Activated CD8-positive, alpha-beta memory T cell treated with anti-CD3 and anti-CD28 coated beads, Interleukin-2, amount 50 U/mL, for 4 hours (primary cell): ENCODE data around the gene GAPT.
A peak's percentile ranks its signal among the peaks of the same experiment; 100 is the strongest.

Experiments used
- DNase-seq: peaks from one replicate; pipeline ENCODE4 v3.0.0-alpha.2; 2020

Gene GAPT

GRCh38 chr5:58462154-58462553, 29.1 kb upstream of the GAPT start:
- no peak for DNase-seq

DNA sequence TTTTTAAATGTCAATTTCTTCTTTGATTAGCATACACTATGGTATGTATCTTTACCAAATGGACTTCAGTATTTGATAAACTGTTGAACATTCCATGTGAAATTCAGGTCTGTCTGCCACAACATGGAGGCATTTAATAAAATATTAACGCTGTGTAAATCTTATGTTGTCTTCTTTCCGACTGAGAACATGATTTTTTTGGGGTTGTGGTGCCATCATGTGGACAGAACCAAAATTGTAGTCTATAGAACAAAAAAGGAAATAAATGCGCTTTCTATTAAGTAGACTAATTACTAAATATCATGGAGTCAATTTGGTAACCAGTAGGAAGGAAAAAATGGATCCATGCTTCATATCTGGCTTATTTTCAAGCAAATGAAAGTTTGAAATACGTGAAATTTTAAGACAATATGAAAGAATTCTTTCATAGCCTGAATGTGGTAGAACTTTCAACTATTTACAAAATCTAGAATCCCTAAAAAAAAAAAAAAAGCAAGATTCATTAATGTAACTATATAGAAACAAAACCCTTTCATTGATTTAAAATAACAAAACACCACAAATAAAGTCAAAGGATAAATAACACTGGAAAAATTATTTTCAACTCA, 28.5 kb upstream of the GAPT start:
- DNase-seq = peak; percentile 37

GRCh38 chr5:58466939-58467338, 24.3 kb upstream of the GAPT start:
- DNase-seq = no peak

DNA sequence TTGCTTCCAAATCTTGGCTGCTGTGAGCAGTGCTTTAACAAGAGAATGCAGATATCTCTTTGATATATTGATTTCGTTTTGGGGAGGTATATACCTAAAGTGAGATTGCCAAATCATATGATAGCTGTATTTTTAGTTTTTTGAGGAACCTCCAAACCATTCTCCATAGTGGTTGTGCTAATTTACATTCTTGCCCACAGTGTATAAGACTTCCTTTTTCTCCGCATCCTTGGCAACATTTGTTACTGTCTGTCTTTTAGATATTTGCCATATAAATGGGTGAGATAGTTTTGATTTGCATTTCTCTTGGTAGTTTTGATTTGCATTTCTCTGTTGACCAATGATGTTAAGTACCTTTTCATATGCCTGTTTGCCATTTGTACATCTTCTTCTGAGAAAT, 21.3 kb upstream of the GAPT start:
- DNase-seq = no peak

- DNase-seq = no peak
These were observed 15.8 kb upstream of the GAPT start for GRCh38 chr5:58475404-58475803.

- DNase-seq = no peak
These were observed 13.4 kb upstream of the GAPT start for GRCh38 chr5:58477760-58478376.

DNA sequence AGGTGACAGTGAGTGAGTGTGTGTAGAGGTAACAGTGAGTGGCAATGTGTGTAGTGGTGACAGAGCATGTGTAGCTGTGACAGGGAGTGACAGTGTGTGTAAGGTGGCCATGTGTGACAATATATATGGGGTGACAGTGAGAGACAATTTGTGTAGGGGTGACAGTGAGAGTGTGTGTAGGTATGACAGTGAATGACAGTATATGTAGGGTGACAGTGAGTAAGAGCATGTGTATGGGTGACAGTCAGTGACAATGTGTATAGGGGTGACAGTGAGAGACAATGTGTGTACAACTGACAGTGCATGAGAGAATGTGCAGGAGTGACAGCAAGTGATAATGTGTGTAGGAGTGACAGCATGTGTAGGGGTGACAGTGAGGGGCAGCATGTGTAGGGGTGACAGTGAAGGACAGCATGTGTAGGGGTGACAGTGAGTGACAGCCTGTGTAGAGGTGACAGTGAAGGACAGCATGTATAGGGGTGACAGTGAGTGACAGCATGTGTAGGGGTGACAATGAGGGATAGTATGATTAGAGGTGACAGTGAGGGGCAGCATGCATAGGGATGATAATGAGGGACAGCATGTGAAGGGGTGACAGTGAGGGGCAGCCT, 10.1 kb upstream of the GAPT start:
- no peak for DNase-seq

DNA sequence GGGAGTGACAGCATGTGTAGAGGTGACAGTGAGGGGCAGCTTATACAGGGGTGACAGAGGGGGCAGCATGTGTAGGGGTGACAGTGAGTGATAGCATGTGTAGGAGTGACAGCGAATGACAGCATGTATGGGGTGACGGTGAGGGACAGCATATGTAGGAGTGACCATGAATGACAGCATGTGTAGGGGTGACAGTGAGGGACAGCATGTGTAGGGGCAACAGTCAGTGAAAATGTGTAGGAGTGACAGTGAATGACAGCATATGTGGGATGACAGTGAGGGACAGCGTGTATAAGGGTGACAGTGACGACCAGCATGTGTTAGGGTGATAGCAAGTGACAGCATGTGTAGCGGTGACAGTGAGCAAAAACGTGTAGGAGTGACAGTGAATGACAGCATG, 9.4 kb upstream of the GAPT start:
- no peak for DNase-seq

GRCh38 chr5:58482536-58482935, 8.7 kb upstream of the GAPT start:
- no peak for DNase-seq

DNA sequence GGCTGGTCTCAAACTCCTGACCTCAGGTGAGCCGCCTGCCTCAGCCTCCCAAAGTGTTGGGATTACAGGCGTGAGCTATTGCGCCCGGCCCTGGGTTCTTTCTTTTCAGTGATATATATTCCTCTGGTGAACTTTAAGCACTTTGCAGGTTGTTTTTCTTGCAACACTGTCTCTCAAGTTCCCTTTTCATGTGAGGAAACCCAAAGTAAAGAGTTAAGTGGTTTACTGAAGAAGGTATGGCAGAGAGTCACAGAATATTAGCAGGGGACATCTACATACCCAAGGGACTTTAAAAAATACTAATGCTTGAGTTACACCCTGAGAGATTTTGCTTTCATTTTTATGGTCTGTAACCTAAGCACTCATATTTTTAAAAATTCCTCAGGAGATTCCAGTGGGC, 6.7 kb upstream of the GAPT start:
- no peak for DNase-seq

GRCh38 chr5:58486290-58486689, 4.9 kb upstream of the GAPT start:
- no peak for DNase-seq

GRCh38 chr5:58490402-58491050, 709 bp upstream of the GAPT start:
- DNase-seq = no peak

DNA sequence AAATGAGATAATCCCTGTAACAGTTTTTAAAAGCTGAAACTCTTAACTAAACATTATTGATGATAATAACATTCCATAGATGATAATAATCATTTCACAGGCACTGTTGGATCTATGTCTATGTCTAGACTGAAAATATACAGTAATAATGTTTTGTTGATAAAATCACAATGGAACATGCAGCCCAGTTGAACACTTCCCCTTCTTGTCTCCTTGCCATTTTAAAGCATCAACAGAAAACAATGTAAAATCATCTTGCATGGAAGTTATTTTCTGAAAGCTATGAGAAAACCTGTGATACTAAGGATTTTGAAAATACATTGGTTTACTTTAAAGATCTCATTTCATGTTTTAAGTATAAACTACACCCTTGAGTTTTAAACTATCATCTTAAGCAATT, 1.9 kb downstream of the GAPT start:
- no peak for DNase-seq

DNA sequence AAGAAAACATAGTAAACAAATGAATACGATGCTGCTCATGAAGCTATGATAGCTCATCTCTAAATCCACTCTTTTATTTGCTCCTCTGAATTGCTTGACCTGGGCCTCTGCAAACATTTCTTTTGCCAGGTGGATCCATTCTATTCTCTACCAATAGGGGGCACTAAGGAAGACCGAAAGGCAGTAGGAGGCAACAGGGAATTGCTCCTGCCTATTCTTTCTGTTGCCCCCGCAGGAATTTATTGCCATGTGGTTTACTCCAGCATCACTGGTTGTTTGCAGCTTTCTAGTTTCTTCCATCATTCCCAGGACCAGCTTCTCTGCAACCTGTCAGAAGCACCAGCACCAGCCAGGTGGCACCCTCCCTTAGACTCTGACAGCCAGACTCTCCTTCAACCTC, 5.3 kb downstream of the GAPT start:
- DNase-seq = no peak

DNA sequence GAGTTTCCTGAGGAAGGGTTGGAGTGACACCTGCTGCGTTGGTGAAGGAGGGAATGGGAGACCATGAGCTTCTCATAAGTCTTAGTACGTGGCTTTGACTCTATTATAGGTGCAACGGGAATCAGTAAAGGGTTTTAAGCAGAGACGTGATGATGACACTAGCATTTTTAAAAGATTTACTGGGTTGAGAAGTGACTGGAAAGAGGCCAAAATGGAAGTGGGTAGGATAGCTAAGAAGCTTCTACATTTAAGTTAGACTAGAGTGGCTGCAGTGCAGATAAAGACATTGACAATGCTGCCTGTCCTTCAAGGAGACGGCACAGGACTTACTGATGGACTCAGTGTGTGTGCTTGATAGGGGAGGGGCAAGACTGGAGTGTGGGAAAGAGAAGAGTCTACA, 6.2 kb downstream of the GAPT start:
- DNase-seq = no peak

- DNase-seq = no peak
These were observed 6.7 kb downstream of the GAPT start for GRCh38 chr5:58497921-58498320.

- DNase-seq = no peak
These were observed 7.2 kb downstream of the GAPT start for GRCh38 chr5:58498340-58498942.

DNA sequence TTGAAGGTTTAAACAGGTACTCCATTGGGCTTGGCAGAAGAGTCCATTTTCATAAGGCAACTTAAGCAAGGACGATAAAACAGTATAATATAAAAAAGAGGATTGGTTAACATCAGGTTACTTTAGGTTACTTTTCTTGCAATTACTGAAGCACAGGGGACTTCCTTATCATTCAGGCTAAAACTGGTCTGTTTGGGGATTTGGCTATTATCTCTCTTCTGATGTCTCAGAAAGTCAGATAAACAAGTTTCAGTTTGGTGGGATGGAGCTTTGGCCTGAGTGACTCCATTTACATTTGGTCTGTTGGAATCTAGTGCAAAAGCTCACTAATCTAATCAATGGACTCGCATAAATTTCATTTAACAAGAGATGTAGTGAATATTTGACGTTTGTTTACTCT, 8.0 kb downstream of the GAPT start:
- no peak for DNase-seq

DNA sequence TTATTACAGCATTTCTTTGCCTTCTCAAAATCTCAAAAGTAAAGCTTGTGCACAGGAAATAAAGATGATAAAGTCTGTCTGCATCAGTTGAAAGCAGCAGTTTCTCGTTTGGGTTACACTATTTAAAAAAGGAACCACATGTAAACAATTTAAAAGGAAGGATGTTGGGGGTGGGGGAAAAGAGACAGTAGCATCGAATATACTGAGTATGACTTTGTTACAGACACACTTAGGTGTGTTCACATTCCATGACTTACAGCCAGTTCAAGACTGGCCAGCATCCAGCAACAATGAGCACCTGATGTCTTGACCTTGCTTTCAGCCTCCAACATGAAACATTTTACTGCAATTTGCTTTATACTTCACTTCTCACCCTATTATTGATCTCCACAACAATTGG, 8.7 kb downstream of the GAPT start:
- no peak for DNase-seq

DNA sequence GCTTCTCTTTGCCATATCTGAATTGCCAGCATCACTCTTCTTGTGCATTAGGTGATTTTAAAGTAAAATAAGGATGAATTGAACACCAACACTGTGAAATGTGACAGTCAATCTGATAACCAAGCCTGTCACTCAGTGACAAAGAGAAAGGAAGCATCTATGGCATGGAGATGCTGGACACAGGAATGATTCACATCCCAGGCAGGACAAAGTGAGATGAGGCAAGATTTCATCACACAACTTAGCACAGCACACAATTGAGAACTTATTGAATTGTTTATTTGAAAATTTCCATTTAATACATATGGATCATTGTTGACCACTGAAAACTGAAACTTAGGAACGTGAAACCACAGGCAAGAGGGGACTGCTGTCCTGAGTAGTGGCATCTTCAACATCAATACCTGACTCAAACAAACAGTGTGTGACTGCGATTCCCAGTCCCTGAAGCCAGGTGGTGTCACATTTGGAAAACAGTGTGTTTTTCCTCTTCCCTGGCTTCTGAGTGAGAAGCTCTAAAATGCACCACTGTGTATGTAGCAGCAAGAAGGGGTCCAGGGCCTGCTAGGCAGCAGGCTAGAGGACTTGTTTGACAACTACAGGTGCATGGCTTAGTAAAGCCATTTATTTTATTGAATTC, 10.7 kb downstream of the GAPT start:
- DNase-seq = no peak

DNA sequence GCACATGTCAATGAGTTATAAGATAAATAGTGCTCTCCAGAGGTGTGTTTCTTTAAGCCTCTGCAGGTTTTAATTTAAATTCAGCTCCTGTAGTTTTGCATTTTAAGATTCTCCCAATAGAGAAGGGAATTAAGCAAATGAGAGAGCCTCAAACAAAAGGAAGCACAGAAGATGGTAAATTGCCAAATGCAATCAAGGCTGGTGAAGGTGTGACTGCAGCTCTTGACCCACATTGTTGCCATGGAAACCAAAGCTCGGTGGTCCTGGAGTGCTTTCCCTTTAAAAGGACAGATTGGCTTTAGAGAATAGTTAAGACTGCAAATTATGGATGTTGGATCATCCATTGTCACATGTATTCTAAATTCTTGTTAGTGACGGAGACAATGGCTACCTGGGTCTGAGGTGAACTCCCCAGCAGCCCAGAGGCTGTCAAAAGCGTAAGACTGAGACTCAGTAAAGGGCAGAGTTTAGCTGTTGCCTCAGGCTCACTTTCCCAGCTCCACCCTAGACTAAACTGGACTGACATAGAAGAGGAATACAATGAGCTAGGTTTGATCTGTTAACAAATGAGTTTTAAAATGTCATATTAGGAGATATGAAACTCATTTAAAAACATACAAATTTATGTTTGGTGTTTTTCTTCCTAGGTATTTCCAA, 12.3 kb downstream of the GAPT start:
- no peak for DNase-seq

GRCh38 chr5:58504766-58505165, 13.5 kb downstream of the GAPT start:
- DNase-seq = no peak

GRCh38 chr5:58505502-58505901, 14.3 kb downstream of the GAPT start:
- DNase-seq = no peak
